ENCODE data around the gene ZSCAN5A.
A peak's percentile ranks its signal among the peaks of the same experiment; 100 is the strongest.

ZSCAN5A gene

GRCh38 chr19:56314018-56314380 is 640 bp downstream of the ZSCAN5A start:
- no peak for DNase-seq

DNA sequence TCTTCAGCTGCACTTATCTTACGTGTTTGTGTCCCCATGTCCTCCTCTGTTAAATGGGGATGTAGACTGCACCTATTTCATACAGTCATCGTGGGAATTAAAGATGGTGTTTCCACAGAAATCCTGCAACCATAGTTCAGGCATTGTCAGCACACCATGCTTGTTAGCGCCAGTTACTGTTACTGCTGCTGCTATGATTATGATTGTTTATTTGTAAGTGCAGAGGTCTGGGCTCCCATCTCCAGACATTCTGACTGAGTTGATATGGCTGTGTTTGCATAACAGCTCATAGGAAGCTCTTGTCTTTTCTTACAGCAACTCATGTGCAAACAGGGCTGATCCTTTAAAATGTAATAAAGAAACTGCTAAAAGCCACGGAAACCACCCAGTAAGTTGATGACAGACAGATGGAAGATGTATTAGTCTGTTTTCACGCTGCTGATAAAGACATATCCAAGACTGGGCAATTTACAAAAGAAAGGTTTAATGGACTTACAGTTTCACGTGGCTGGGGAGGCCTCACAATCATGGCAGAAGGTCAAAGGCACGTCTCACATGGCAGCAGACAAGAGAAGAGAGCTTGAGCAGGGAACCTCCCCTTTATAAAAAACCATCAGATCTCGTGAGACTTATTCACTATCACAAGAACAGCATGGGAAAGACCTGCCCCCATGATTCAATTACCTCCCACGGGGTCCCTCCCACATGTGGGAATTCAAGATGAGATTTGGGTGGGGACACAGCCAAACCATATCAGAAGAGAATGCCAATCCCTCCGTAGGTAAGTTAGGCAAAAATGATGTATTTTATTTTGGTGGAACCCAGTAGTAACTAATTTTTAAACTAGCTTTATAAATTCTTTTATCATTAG is 1.6 kb downstream of the ZSCAN5A start:
- no peak for DNase-seq

DNA sequence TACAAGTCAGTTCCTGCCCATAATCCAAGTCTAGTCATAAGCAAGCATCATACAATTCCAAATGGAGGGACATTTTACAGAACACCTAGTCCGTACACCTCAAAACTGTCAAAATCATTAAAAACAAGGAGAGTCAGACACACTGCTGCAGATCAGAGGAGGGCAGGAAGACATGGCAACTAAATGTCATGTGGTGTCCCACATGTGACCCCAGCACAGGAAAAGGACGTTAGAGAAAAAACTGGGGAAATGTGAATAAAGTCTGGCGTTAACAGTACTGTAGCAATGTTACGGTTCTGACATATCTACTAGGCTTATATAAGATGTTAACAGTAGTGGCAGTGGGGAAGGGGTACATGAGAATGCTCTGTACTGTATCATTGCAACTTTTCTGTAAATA is 2.3 kb downstream of the ZSCAN5A start:
- DNase-seq = no peak

GRCh38 chr19:56310462-56310861 is 4.2 kb downstream of the ZSCAN5A start:
- no peak for DNase-seq

GRCh38 chr19:56309511-56310185 is 5.0 kb downstream of the ZSCAN5A start:
- peak in 1 of 2 experiments; percentile 52 for DNase-seq

DNA sequence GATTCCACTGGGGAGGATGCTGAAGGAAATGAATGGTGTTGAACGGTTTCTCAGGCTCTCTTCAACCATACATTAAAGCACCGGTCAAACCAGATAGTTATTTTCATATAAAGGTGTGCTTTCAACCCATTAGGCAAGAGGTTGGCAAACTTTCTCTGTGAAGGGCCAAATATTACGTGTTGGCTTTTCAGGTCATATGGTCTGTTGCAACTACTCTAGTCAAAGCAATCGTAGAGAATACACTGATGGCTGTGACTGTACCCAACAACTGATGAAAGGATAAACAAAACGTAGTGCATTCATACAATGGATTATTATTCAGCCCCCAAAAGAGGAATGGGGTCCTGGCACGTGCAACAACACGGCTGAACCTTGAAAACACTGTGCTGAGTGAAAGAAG is 5.8 kb downstream of the ZSCAN5A start:
- no peak for DNase-seq

- peak; percentile 6 to 29 for DNase-seq
These were observed 7.6 kb downstream of the ZSCAN5A start for GRCh38 chr19:56307062-56307461.

DNA sequence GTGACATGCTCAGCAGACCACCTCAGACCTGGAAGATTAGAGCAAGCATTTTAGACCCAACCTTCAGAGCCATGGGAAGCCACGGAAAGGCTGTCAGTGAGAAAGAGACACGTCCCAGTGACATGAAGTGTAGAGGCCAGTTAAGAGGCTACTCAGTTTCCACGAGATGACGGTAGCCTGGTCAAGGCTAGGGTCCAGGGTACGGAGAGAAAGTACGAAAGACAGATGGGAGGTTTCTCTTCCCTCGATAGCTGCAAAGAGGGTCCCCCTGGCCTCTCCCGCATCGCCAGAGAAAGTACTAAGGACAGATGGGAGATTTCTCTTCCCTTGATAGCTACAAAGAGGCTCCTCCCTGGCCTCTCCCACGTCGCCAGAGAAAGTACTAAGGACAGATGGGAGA is 8.6 kb downstream of the ZSCAN5A start:
- DNase-seq = peak in 1 of 2 experiments; percentile 60

DNA sequence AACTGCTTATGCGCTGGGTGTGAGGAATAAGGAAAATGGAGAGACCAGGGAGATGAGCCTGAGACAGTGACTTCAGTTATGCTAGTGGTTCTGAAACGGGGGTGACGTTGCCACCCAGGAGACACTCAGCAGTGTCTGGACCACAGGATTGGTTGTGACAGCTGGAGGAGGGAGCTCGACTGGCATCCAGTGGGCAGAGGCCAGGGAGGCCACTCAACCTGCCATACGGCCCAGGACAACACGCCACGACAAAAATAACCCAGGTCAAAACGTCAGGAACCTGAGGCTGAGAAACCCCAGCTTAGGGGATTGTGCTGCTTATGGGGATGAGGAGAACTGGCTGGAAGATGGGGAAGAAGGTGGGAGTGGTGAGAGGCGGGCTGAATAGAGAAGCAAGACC is 10.4 kb downstream of the ZSCAN5A start:
- no peak for DNase-seq

DNA sequence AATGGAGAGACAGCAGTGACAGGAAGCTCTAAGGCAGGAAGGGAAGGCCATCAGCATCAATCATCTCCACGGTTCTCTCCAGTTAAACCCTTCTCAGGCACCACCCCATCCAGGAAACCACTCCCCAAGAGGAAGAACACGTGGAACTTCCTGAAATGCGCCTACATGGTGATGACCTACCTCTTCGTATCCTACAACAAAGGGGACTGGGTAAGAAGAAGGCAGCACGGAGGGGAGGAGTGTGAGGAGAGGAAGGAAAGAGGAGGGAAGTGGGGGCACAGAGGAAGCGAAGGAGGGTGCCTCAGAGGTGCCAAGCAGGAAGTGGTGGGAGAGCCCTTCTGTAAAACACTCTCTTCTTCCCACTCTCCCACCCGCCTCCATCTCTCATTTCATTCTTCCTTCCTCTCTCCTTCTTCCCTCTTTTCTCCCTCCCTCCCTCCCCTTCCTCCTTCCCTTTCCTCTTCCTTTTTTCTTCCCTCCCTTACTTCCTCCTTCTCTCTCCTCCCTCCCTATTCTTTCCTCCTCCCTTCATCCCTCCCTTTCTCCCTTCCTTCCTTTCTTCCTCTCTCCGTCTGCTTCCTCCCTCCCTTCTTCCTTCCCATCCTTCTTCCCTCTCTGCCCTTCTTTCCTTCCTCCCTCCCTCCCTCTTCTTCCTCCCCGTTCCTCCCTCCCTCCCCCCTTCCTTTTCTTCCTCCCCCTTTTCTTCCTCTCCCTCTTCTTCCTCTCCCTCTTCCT is 12.6 kb downstream of the ZSCAN5A start:
- DNase-seq = no peak

GRCh38 chr19:56301155-56301554 is 13.5 kb downstream of the ZSCAN5A start:
- peak in 1 of 2 experiments; percentile 17 for DNase-seq

- no peak for DNase-seq
These were observed 15.0 kb downstream of the ZSCAN5A start for GRCh38 chr19:56299688-56300087.

GRCh38 chr19:56297010-56297409 is 17.6 kb downstream of the ZSCAN5A start:
- no peak for DNase-seq

DNA sequence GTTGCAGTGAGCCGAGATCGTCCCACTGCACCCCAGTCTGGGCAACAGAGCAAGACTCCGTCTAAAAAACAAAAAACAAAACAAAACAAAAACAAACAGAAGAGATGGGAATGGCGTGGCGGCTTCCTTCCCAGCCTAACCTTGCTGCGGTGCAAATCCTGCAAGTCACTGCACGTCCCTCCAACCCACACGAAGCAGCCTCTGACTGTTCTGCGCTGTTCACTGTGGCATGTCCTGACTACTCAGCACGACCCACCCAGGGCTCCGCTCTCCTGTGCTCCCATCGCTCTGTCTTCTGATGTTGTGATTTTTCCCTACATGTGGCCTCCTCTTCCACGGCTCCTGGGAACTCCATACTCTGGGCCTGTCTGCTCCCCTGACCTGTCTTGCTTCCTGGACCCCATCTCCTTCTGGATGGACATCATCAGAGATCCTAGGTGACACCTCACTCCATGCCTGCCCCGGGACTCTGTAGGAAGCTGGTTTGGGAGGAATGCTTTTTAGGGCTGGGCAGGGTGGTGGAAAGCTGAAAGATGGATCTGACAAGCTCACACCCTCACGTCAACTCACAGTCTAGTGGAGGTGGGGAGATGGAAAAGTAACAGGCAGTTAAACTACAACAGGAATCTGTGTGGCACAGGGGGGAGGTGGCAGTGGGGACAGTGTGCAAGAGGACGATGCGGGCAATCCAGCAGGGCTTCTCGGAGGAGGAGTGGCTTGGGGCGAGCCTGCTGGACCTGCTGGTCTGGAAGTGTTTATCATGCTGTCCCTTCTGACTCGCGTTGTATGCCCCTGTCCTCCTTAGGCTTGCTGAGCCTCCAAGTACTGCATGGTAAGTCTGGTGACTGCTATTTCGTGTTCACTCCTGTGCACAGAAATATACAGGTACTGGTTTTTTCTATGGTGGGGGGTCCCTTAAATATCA is 18.8 kb downstream of the ZSCAN5A start:
- no peak for DNase-seq

DNA sequence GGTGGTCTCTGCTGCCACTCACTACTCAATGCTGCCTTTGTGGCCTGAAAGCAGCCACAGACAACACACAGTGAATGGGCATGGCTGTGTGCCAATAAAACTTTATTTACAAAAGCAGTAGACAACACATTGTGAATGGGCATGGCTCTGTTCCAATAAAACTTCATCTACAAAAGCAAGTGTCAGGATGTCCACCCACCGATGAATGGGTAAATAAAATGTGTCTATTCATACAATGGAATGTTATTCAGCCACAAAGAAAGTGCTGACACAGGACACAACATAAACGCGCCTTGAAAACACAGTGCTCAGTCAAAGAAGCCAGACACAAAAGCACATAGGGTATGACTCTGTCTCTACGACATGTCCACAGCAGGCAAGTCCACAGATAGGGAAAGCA is 20.1 kb downstream of the ZSCAN5A start:
- no peak for DNase-seq

GRCh38 chr19:56291867-56292266 is 22.8 kb downstream of the ZSCAN5A start:
- DNase-seq = no peak

DNA sequence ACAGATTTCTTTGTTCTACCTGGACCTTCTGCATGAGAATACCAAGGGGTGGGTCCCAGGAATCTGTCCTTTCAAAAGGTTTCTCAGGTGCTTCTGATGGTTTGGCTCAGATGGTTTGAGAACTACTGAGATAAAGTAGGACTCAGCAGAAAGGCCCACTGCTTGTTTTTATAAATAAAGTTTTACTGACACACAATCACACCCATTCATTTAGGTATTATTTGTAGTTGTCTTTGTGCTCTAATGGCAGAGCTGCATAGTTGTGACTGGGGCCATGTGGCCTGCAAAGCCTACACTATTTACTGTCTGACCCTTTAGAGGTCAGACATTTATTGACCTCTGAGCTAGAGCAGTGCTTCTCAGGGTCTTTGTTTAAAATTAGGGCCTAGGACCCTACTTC is 24.5 kb downstream of the ZSCAN5A start:
- no peak for DNase-seq

DNA sequence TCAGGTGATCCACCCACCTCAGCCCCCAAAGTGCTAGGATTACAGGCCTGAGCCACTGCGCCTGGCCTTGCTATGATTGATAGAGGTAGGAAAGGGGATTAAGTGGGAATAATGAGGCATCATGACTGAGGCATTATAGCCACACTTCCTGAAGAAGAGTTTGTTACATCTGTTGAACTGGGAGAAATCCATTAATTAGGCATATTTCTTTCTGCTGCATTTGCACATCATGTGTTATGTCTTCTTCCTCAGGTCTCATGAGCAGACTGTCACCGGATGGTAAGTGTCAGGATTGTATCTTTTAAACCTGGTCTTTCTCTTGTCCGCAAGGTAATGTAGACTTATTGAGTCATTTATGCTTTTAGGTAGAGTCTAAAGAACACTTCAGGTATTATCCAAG is 29.9 kb downstream of the ZSCAN5A start:
- DNase-seq = no peak

DNA sequence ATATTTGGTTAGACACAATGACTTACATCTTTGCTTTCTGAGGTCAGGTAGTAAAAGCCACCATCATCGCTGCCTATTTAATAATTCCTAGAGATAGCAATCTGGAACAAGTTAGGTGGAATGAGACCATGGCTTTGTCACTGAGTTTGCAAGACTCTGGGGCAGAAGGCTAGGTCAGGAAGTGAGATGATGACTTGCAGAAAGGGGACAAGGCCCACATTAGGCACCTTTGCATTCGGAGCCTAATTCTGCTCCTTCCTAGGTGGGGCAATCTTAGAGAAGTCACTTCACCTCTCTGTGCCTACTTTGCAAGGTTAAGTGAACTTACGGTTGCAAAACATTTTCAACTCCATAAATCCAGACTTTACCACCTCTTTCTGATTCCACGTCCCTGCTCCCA is 31.8 kb downstream of the ZSCAN5A start:
- no peak for DNase-seq

- DNase-seq = no peak
These were observed 41.0 kb downstream of the ZSCAN5A start for GRCh38 chr19:56273563-56274117.

DNA sequence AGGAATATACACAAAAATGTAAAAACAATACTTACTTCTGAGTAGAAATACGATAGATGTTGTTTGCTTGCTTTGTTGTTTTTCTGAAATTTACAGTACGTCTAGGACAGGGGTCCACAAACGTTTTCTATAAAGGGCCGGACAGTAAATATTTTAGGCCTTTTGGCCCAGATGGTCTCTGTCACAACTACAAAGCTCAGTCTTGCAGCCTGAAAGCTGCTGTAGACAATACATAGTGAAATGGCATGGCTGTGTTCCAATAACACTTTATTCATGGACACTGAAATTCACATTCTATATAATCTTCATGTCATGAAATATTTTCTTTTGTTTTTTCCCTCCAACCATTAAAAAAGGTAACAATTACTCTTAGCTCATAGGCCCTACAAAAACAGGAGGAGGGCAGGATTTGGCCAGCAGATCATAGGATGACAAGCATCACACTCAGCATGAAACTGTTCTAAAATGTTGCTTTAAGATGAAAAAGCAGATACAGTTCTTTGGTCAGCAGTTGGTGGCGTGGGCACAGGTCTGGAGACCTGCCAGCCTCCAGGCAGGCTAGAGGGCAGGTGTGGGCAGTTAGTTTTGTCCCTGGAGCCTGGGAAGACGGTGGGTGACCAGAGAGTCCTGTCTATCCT is 42.4 kb downstream of the ZSCAN5A start, which contains the start of gene EDDM13:
TSS of gene EDDM13 (plus strand) at position 588 of the 638 bp plus-strand sequence. CDS start 87 bp downstream, outside the sequence.
- no peak for DNase-seq

DNA sequence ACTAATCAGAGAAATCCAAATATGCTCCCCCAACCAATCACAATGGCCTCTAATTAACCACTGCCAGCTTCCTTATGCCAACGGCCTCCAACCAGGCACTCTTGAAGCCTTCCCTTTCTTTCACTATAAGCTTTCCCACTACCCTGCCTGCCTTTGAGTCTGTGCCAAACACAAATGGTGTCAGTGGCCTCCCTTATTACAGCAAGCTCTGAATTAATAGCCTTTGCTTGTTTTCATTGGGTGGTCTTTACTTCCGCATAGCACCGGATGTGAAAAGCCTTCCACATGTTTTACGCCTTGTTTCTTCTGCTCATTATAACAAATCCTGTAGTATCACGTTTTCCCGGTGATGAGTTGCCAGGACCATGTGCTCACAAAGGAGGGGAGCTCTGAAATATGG is 43.5 kb downstream of the ZSCAN5A start:
- no peak for DNase-seq
